ENCODE measurements around the gene RPRD2.

Gene RPRD2

GRCh38 chr1:150352866-150353265, 11.1 kb upstream of the RPRD2 start:
- H3K27ac ChIP-seq (ENCODE audit: low read depth, low read length) = no peak overlapping the region
- H3K36me3 ChIP-seq (ENCODE audit: control insufficient read depth, low read length) = peaks cover 50% of the 10 kb centered on the region

GRCh38 chr1:150362721-150363425, 1.1 kb upstream of the RPRD2 start:
- H3K9me3 ChIP-seq (ENCODE audit: control insufficient read depth, insufficient read depth, low read length) = no peaks in the 10 kb centered on the region
- H3K27me3 ChIP-seq (ENCODE audit: control insufficient read depth, low read length) = no peaks in the 10 kb centered on the region
- peaks cover 31% of the 10 kb centered on the region for H3F3A ChIP-seq (ENCODE audit: control insufficient read depth, insufficient read depth)
- no peaks in the 10 kb centered on the region for H4K20me1 ChIP-seq (ENCODE audit: control insufficient read depth, insufficient read depth, low read depth, low read length)
- H3K4me1 ChIP-seq (ENCODE audit: control insufficient read depth, low read length) = peaks cover 23% of the 10 kb centered on the region
- peaks cover 42% of the 10 kb centered on the region for H3K79me2 ChIP-seq (ENCODE audit: control insufficient read depth, low read length)
- H3K4me2 ChIP-seq (ENCODE audit: low read length) = peak overlapping the region; percentile 93
- H3K27ac ChIP-seq (ENCODE audit: low read depth, low read length) = peak overlapping the region; percentile 91
- H3K9me2 ChIP-seq (replicated peaks; ENCODE audit: control insufficient read depth, low read length) = no peaks in the 10 kb centered on the region
- H3K4me3 ChIP-seq (ENCODE audit: low read length) = peak overlapping the region; percentile 99
- no peak for TF ChIP-seq CTCF (IDR thresholded peaks at IDR 0.05; ENCODE audit: low read depth, low read length, poor library complexity, severe bottlenecking)
- TF ChIP-seq EZH2phosphoT487 (IDR thresholded peaks at IDR 0.05; ENCODE audit: borderline replicate concordance, low read length) = no peak
- H3K36me3 ChIP-seq (ENCODE audit: control insufficient read depth, low read length) = peaks cover 28% of the 10 kb centered on the region

More at GRCh38 chr1:150352866-150353265, 11.1 kb upstream of the RPRD2 start:
- no peaks in the 10 kb centered on the region for H3K9me2 ChIP-seq (replicated peaks; ENCODE audit: control insufficient read depth, low read length)
- H3F3A ChIP-seq (ENCODE audit: control insufficient read depth, insufficient read depth) = 0 out of 2 replicates have a peak, but pooled peaks cover 7% of the 10 kb centered on the region
- no peaks in the 10 kb centered on the region for H3K27me3 ChIP-seq (ENCODE audit: control insufficient read depth, low read length)
- no peaks in the 10 kb centered on the region for H4K20me1 ChIP-seq (ENCODE audit: control insufficient read depth, insufficient read depth, low read depth, low read length)
- no peak overlapping the region for H3K4me3 ChIP-seq (ENCODE audit: low read length)
- no peaks in the 10 kb centered on the region for H3K79me2 ChIP-seq (ENCODE audit: control insufficient read depth, low read length)
- no peaks in the 10 kb centered on the region for H3K4me1 ChIP-seq (ENCODE audit: control insufficient read depth, low read length)
- TF ChIP-seq CTCF (IDR thresholded peaks at IDR 0.05; ENCODE audit: low read depth, low read length, poor library complexity, severe bottlenecking) = no peak
- TF ChIP-seq EZH2phosphoT487 (IDR thresholded peaks at IDR 0.05; ENCODE audit: borderline replicate concordance, low read length) = no peak
- no peak overlapping the region for H3K4me2 ChIP-seq (ENCODE audit: low read length)
- no peaks in the 10 kb centered on the region for H3K9me3 ChIP-seq (ENCODE audit: control insufficient read depth, insufficient read depth, low read length)

GRCh38 chr1:150364231-150365003, 470 bp downstream of the RPRD2 start:
- Histone ChIP-seq H3K27me3 (ENCODE audit: control insufficient read depth, low read length) (no peaks in the 10 kb centered on the region), H3K79me2 (ENCODE audit: control insufficient read depth, low read length) (peaks cover 57% of the 10 kb centered on the region), H3K4me2 (ENCODE audit: low read length) (peak overlapping the region; percentile 93), H3K36me3 (ENCODE audit: control insufficient read depth, low read length) (peaks cover 28% of the 10 kb centered on the region), H3F3A (ENCODE audit: control insufficient read depth, insufficient read depth) (peaks cover 31% of the 10 kb centered on the region), H3K4me3 (ENCODE audit: low read length) (peak overlapping the region; percentile 99), H3K4me1 (ENCODE audit: control insufficient read depth, low read length) (peaks cover 29% of the 10 kb centered on the region), H4K20me1 (ENCODE audit: control insufficient read depth, insufficient read depth, low read depth, low read length) (no peaks in the 10 kb centered on the region), H3K27ac (ENCODE audit: low read depth, low read length) (peak overlapping the region; percentile 91), H3K9me2 (replicated peaks; ENCODE audit: control insufficient read depth, low read length) (no peaks in the 10 kb centered on the region), H3K9me3 (ENCODE audit: control insufficient read depth, insufficient read depth, low read length) (no peaks in the 10 kb centered on the region)
- no peak for TF ChIP-seq EZH2phosphoT487 (IDR thresholded peaks at IDR 0.05; ENCODE audit: borderline replicate concordance, low read length)
- no peak for TF ChIP-seq CTCF (IDR thresholded peaks at IDR 0.05; ENCODE audit: low read depth, low read length, poor library complexity, severe bottlenecking)

All from DOHH2 (cell line).